Uterus (tissue), 4 donors: ENCODE results near the gene ATP6V1B1. TPM values are rescaled to one million over a fixed set of nuclear protein-coding genes. Genes with fewer than 3 reads are reported as not detected.

ENCODE experiments used
- DNase-seq, 2 donors: peaks; one replicate each; pipeline ENCODE4 v3.0.0-alpha.2; 2019 to 2020
- H3K27ac ChIP-seq, 2 donors: fragments of 200-600 bp; sonication (generic); 1 replicate in 1 of 2; 2 replicates in 1 of 2; pipeline ENCODE4 v1.5.1; 2016 to 2018
- H3K27me3 ChIP-seq, 2 donors: fragments of 200-600 bp; sonication (generic); one replicate each; pipeline ENCODE4 v1.5.1; 2018 to 2019; ENCODE audit warnings: control low read depth in 1 of 2
- H3K36me3 ChIP-seq, 2 donors: fragments of 200-600 bp; sonication (generic); one replicate each; pipeline ENCODE4 v1.5.1; 2019; ENCODE audit warnings: control low read depth in 1 of 2
- H3K4me1 ChIP-seq, 2 donors: fragments of 200-600 bp; sonication (generic); one replicate each; pipeline ENCODE4 v1.5.1; 2018 to 2019; ENCODE audit warnings: control low read depth in 1 of 2
- H3K4me3 ChIP-seq, 2 donors: fragments of 200-600 bp; sonication (generic); 1 replicate in 1 of 2; 2 replicates in 1 of 2; pipeline ENCODE4 v1.5.1; 2018 to 2019; ENCODE audit warnings: mild to moderate bottlenecking in 1 of 2
- H3K9me3 ChIP-seq, 2 donors: fragments of 200-600 bp; sonication (generic); one replicate each; pipeline ENCODE4 v1.5.1; 2019; ENCODE audit warnings: control low read depth in 1 of 2
- POLR2A ChIP-seq, 2 donors: fragments of 450-650 bp; IDR thresholded peaks; one replicate each; pipeline ENCODE4 v1.6.1; 2016; ENCODE audit warnings: antibody characterized with exemption in 2 of 2, mild to moderate bottlenecking in 1 of 2, moderate library complexity in 1 of 2
- intact Hi-C: fragments of 100-400 bp; cut with DNase I; formaldehyde crosslinking; loops from one replicate; pipeline ENCODE4 v1.15.1; 2023; ENCODE audit warnings: low total_unique reads
- total RNA-seq, 4 donors: library from RNA; depleted of rRNA in 3 of 4; stranded (reverse); fragments of >200 nt in 3 of 4; gene quantifications; one replicate each; pipeline versions ENCODE4 v1.1.0 to v1.2.4, GENCODE V29; 2014 to 2023
- TF ChIP-seq, protein P1 (sequence below), 4 experiments: fragments of 200-600 bp in 2 of 4; fragments of 450-650 bp in 2 of 4; sonication (generic) in 2 of 4; IDR thresholded peaks; one replicate each; pipeline ENCODE4 v1.5.1; 2016 to 2019; ENCODE audit warnings: antibody characterized with exemption in 4 of 4, mild to moderate bottlenecking in 2 of 4, moderate library complexity in 1 of 4
- donor health status: DM: yes; HTN: yes; CAD: no.

ATP6V1B1 gene
- total RNA-seq, 4 donors from 2014 or later, result 3.4 to 3.7 TPM; not detected in 2

DNA sequence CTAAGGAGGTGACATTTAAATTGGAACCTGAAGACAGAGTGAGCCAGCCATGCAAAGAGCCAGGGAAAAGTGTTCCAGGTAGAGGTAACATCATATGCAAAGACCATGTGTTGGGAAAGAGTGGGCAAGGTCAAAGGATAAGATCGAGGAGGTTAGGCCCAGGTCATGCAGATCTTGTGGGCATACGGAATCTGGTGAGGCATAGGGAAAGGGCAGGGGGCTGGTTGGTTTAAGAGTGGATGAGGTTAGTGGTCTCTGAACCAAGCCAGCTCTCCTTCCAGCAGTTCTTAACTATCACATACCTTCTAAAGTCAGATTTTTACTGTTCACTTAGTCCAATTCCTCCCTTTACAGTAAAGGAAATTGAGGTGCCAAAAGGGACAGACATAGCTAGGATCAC, 45.7 kb downstream of the ATP6V1B1 start:
- TF ChIP-seq, protein P1, sequence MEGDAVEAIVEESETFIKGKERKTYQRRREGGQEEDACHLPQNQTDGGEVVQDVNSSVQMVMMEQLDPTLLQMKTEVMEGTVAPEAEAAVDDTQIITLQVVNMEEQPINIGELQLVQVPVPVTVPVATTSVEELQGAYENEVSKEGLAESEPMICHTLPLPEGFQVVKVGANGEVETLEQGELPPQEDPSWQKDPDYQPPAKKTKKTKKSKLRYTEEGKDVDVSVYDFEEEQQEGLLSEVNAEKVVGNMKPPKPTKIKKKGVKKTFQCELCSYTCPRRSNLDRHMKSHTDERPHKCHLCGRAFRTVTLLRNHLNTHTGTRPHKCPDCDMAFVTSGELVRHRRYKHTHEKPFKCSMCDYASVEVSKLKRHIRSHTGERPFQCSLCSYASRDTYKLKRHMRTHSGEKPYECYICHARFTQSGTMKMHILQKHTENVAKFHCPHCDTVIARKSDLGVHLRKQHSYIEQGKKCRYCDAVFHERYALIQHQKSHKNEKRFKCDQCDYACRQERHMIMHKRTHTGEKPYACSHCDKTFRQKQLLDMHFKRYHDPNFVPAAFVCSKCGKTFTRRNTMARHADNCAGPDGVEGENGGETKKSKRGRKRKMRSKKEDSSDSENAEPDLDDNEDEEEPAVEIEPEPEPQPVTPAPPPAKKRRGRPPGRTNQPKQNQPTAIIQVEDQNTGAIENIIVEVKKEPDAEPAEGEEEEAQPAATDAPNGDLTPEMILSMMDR (IDR thresholded peaks at IDR 0.05), result no peak
- no peak for TF ChIP-seq POLR2A (IDR thresholded peaks at IDR 0.05)
- H3K4me3 ChIP-seq, result no peak overlapping the region
- H3K9me3 ChIP-seq, result no peaks in the 10 kb centered on the region
- intact Hi-C loops, result no loop called here
- H3K27ac ChIP-seq, result no peak overlapping the region
- no peaks in the 10 kb centered on the region for H3K27me3 ChIP-seq
- peaks cover 2 to 5% of the 10 kb centered on the region in 2 donors for H3K4me1 ChIP-seq
- DNase-seq, result no peak
- H3K36me3 ChIP-seq, result no peaks in the 10 kb centered on the region

DNA sequence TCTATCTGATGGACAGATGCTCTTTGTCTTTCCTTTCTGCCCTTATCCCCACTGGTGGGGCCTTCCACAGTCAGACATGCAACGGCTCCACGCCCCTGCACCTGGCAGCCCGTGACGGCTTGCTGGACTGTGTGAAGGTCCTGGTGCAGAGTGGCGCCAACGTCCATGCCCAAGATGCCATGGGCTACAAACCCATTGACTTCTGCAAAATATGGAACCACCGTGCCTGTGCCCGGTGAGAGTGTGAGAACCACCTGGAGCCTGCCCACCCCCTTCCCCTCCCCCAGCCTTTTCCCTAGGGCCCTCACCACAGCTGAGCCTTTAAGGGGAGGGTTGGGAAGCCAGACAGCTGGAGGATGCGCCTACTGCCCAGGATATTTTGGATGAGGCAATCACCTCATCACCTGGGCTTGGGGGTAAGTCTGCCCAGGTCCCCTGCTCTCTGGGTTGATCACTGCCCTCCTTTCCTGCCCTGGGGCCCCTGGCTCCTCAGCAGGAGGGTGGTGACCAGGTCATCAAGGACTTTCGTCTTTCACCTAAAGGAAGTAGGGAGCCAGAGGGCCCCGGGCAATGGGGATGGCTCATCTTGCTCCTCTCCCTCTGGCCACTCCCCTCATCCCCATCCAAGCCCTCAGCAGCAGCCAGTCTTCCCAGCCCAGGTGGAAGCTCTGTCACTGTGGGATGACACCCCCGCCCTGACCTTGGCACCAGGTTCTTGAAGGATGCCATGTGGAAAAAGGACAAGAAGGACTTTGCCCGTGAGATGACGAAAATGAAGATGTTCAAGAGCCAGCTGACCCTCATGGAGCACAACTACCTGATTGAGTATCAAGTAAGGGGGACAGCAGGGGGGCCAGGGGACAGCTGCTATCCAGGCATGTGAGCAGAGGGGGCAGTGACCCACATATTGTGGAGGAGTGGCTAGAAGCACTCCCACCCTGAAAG, 46.4 kb downstream of the ATP6V1B1 start:
- TF ChIP-seq, protein P1 (IDR thresholded peaks at IDR 0.05), result no peak
- TF ChIP-seq POLR2A (IDR thresholded peaks at IDR 0.05), result no peak
- Histone ChIP-seq H3K9me3 (no peaks in the 10 kb centered on the region), H3K4me3 (no peak overlapping the region), H3K4me1 (peaks cover 0 to 5% of the 10 kb centered on the region in 2 donors), H3K36me3 (no peaks in the 10 kb centered on the region), H3K27ac (no peak overlapping the region), H3K27me3 (no peaks in the 10 kb centered on the region)
- peak; percentile 9 to 14 for DNase-seq
- intact Hi-C loops, result no loop called here

DNA sequence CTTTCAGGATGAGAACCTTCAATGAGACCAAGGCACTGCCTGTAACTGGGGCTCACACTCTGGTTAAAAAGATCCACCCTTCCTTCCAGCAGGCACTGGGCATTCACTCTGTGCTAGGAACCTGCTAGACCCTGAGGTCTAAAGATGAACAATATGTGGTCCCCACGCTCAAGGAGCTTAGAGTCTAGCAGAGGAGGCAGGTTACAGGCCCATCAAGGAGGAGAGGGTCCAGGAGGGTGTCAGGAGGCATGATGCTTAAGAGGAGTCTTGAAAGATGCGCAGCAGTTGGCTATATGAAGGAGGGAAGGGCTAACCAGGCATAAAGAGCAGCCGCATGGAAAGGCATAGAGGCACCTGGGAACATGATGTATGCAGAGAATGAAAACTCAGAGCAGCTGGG, 47.3 kb downstream of the ATP6V1B1 start:
- no peak for TF ChIP-seq POLR2A (IDR thresholded peaks at IDR 0.05)
- TF ChIP-seq, protein P1 (IDR thresholded peaks at IDR 0.05), result no peak
- intact Hi-C loops, result no loop called here
- Histone ChIP-seq H3K4me3 (no peak overlapping the region), H3K4me1 (no peaks in the 10 kb centered on the region), H3K9me3 (no peaks in the 10 kb centered on the region), H3K27me3 (no peaks in the 10 kb centered on the region), H3K36me3 (no peaks in the 10 kb centered on the region), H3K27ac (no peak overlapping the region)
- DNase-seq, result peak in 1 of 2 donors; percentile 8

DNA sequence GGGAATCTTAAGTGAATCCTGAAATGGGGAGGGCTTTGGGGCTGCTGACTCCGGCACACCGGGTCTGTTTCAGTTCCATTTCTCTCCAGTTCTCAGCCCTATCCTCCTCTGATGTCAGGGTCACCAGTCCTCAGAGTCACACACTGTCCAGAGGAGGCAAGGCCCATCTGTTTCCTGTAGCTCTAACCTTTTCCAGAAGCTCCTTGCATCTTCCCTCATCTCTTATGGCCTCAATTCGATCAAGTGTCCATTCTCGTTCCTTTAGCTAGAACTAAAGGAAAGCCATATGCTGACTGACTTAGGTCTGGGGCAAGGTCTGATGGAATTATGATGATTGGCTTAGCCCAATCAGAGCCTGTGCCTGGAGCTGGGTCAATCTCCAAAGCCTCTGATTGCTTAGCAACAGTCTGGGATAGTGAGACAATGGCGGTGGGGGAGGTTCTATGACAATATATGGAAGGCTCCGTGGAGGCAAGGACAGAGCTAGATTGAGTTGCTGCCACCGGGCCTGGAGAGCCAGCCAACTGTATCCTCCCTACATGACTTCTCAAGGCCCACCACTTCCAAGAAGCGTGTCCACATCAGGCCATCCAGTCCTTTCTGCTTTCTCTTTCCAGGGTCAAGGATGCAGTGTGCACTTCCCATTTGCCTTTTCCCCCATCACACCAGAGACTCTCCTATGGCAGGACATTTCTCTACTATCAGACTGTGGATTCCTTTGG, 48.0 kb downstream of the ATP6V1B1 start:
- Histone ChIP-seq H3K27me3 (no peaks in the 10 kb centered on the region), H3K36me3 (no peaks in the 10 kb centered on the region)
- no peak for TF ChIP-seq POLR2A (IDR thresholded peaks at IDR 0.05)
- TF ChIP-seq, protein P1 (IDR thresholded peaks at IDR 0.05), result no peak

DNA sequence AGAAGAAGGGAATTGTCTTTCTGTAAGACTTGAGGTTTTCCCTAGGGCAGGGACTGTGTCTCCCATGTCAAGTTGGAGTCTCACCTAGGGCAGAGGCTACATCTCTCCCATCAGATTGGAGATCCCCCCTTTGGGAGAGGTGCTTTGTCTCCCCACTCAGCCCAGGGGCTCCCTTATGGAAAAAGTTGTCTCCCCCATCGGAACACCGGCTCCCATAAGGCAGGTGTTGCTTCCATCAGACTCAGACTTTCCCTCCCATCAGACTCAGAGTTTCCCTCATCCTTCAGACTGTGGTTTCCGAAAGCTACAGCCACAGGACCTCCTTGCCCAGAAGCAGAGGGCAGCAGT, 48.5 kb downstream of the ATP6V1B1 start:
- Histone ChIP-seq H3K4me3 (no peak overlapping the region), H3K36me3 (no peaks in the 10 kb centered on the region), H3K27ac (no peak overlapping the region), H3K27me3 (no peaks in the 10 kb centered on the region), H3K4me1 (no peaks in the 10 kb centered on the region), H3K9me3 (no peaks in the 10 kb centered on the region)
- DNase-seq, result peak in 1 of 2 donors; percentile 5
- TF ChIP-seq, protein P1 (IDR thresholded peaks at IDR 0.05), result no peak
- no peak for TF ChIP-seq POLR2A (IDR thresholded peaks at IDR 0.05)
- intact Hi-C loops, result no loop called here

More for the DNA sequence above, 48.0 kb downstream of the ATP6V1B1 start:
- peak in 1 of 2 donors; percentile 8 for DNase-seq
- no peak overlapping the region for H3K27ac ChIP-seq
- no peaks in the 10 kb centered on the region for H3K9me3 ChIP-seq
- no peak overlapping the region for H3K4me3 ChIP-seq
- no peaks in the 10 kb centered on the region for H3K4me1 ChIP-seq
- intact Hi-C loops, result no loop called here
